Stimulated activated CD8-positive, alpha-beta memory T cell treated with anti-CD3 and anti-CD28 coated beads, Interleukin-7, amount 100 ng/mL, for 1 hour (primary cell): ENCODE measurements around the gene TAS1R2.
"Not testable (repeated sequence)": the region's sequence is repeated elsewhere in the genome, so short reads cannot be mapped to it uniquely, and the experiment has no call there.

ENCODE experiments used
- DNase-seq, 2 donors: peaks; one replicate each; pipeline ENCODE4 v3.0.0-alpha.2; 2020; ENCODE audit warnings: low read depth in 2 of 2

Gene TAS1R2

GRCh38 chr1:18859560-18859959 lies at the start of gene TAS1R2:
Gene TAS1R2, minus strand, starts transcription at chr1:18859660. Its CDS starts 0 bp downstream, at chr1:18859660.
- no peak for DNase-seq

GRCh38 chr1:18907917-18908845 lies 48.7 kb upstream of the TAS1R2 start:
- no peak for DNase-seq

GRCh38 chr1:18907021-18907916 lies 47.8 kb upstream of the TAS1R2 start:
- peak; percentile 30 to 31 for DNase-seq

- DNase-seq, result no peak
These were observed 43.9 kb upstream of the TAS1R2 start for GRCh38 chr1:18903291-18903756.

- peak; percentile 78 to 80 for DNase-seq
These were observed 43.2 kb upstream of the TAS1R2 start, which contains the start of gene ALDH4A1 for GRCh38 chr1:18902523-18903290. Gene ALDH4A1, minus strand, starts transcription at chr1:18902555. Its CDS starts 32 bp downstream, at chr1:18902523.

GRCh38 chr1:18901952-18902522 lies 42.6 kb upstream of the TAS1R2 start:
- DNase-seq, result no peak

GRCh38 chr1:18901147-18901951 lies 41.9 kb upstream of the TAS1R2 start:
- DNase-seq, result no peak

GRCh38 chr1:18900303-18900841 lies 40.9 kb upstream of the TAS1R2 start:
- no peak for DNase-seq

- no peak for DNase-seq
These were observed 40.0 kb upstream of the TAS1R2 start for GRCh38 chr1:18899363-18900049.

GRCh38 chr1:18898567-18898966 lies 39.1 kb upstream of the TAS1R2 start:
- no peak for DNase-seq

GRCh38 chr1:18895317-18895716 lies 35.9 kb upstream of the TAS1R2 start:
- DNase-seq, result no peak

GRCh38 chr1:18893120-18893519 lies 33.7 kb upstream of the TAS1R2 start:
- DNase-seq, result no peak

- not testable (repeated sequence) for DNase-seq
These were observed 32.4 kb upstream of the TAS1R2 start for GRCh38 chr1:18891858-18892257.

- no peak for DNase-seq
These were observed 31.9 kb upstream of the TAS1R2 start for GRCh38 chr1:18891426-18891780.

- DNase-seq, result no peak
These were observed 31.4 kb upstream of the TAS1R2 start for GRCh38 chr1:18890706-18891425.

GRCh38 chr1:18886003-18886335 lies 26.5 kb upstream of the TAS1R2 start:
- DNase-seq, result no peak

GRCh38 chr1:18885311-18886002 lies 26.0 kb upstream of the TAS1R2 start:
- DNase-seq, result no peak

GRCh38 chr1:18884727-18885126 lies 25.3 kb upstream of the TAS1R2 start:
- DNase-seq, result no peak

GRCh38 chr1:18884419-18884717 lies 24.9 kb upstream of the TAS1R2 start:
- DNase-seq, result no peak
